PC-3 (cell line): ENCODE measurements around the gene DPYSL4. TPM values are rescaled to one million over a fixed set of nuclear protein-coding genes. Genes with fewer than 3 reads are reported as not detected.
A peak's percentile ranks its signal among the peaks of the same experiment; 100 is the strongest.

Experiments
- ATAC-seq: fragments of 200-7000 bp; cut with Tn5 transposase; 2 replicates; pipeline ENCODE4 v1.9.1; 2020; ENCODE audit warnings: mild to moderate bottlenecking, moderate library complexity
- BruUV-seq: library from RNA; stranded (reverse); fragments of 400-500 nt; replicated peaks from 2 replicates; lab custom pipeline; 2021; lab: Mats Ljungman, UMichigan
- CTCF ChIA-PET: fragments of 300-600 bp; sonication (Branson Sonifier 250); formaldehyde crosslinking; loops from one replicate; lab custom pipeline; 2022; ENCODE audit warnings: antibody characterized with exemption; lab: Charles Lee
- POLR2A ChIA-PET: fragments of 300-600 bp; sonication (Branson Sonifier 250); formaldehyde crosslinking; loops from one replicate; lab custom pipeline; 2022; ENCODE audit warnings: antibody characterized with exemption; ENCODE audit not compliant: unreplicated experiment; lab: Charles Lee
- DNase-seq: peaks from one replicate; pipeline ENCODE4 v3.0.0-alpha.2; 2015
- H2AFZ ChIP-seq: fragments of 300-600 bp; sonication (generic); 2 replicates; pipeline ENCODE4 v1.6.0; 2016; ENCODE audit warnings: antibody characterized with exemption, low read length
- H3F3A ChIP-seq: fragments of 300-600 bp; sonication (generic); one replicate; pipeline ENCODE4 v1.6.0; 2017; ENCODE audit warnings: antibody characterized with exemption, low read length, control low read depth, mild to moderate bottlenecking; ENCODE audit not compliant: unreplicated experiment
- H3K27ac ChIP-seq: fragments of 300-600 bp; sonication (generic); 2 replicates; pipeline ENCODE4 v1.5.1; 2016; ENCODE audit warnings: mild to moderate bottlenecking, low read length
- H3K27me3 ChIP-seq: fragments of 300-600 bp; sonication (generic); 2 replicates; pipeline ENCODE4 v1.6.1; 2016; ENCODE audit warnings: low read length, mixed read lengths
- H3K36me3 ChIP-seq: fragments of 300-600 bp; sonication (generic); 2 replicates; pipeline ENCODE4 v1.6.1; 2016; ENCODE audit warnings: low read depth, mixed run types, low read length, mixed read lengths
- H3K4me1 ChIP-seq: fragments of 300-600 bp; sonication (generic); 2 replicates; pipeline ENCODE4 v1.5.1; 2016; ENCODE audit warnings: low read length; ENCODE audit not compliant: insufficient read depth
- H3K4me2 ChIP-seq: fragments of 300-600 bp; sonication (generic); 2 replicates; pipeline ENCODE4 v1.6.0; 2016; ENCODE audit warnings: low read length
- H3K4me3 ChIP-seq: fragments of 300-600 bp; sonication (generic); 2 replicates; pipeline ENCODE4 v1.5.1; 2016; ENCODE audit warnings: mild to moderate bottlenecking, low read length, mixed read lengths
- H3K79me2 ChIP-seq: fragments of 300-600 bp; sonication (generic); 2 replicates; pipeline ENCODE4 v1.6.1; 2017; ENCODE audit warnings: low read length, mixed read lengths
- H3K9ac ChIP-seq: fragments of 300-600 bp; sonication (generic); 2 replicates; pipeline ENCODE4 v1.6.0; 2016; ENCODE audit warnings: mild to moderate bottlenecking, low read length
- H3K9me2 ChIP-seq: fragments of 300-600 bp; sonication (generic); replicated peaks from 2 replicates; pipeline ENCODE4 v1.6.1; 2016; ENCODE audit warnings: mixed run types, low read length, mixed read lengths
- H3K9me3 ChIP-seq: fragments of 300-600 bp; sonication (generic); 2 replicates; pipeline ENCODE4 v1.6.1; 2016; ENCODE audit warnings: low read length, mixed read lengths
- H4K20me1 ChIP-seq: fragments of 300-600 bp; sonication (generic); 2 replicates; pipeline ENCODE4 v1.6.1; 2016; ENCODE audit warnings: low read length, mixed read lengths
- CTCF ChIP-seq: fragments of 300-600 bp; sonication (generic); conservative IDR thresholded peaks from 2 replicates; pipeline ENCODE4 v1.5.1; 2017; ENCODE audit warnings: antibody characterized with exemption, low read depth, mild to moderate bottlenecking, low read length
- EZH2 ChIP-seq: fragments of 300-600 bp; sonication (generic); IDR thresholded peaks from one replicate; pipeline ENCODE4 v1.6.1; 2017; ENCODE audit warnings: antibody characterized with exemption, mild to moderate bottlenecking, low read length; ENCODE audit not compliant: unreplicated experiment
- EZH2phosphoT487 ChIP-seq: fragments of 300-600 bp; sonication (generic); IDR thresholded peaks from 2 replicates; pipeline ENCODE4 v1.6.1; 2018; ENCODE audit warnings: mild to moderate bottlenecking, antibody characterized with exemption, low read length, borderline replicate concordance
- intact Hi-C: fragments of 100-400 bp; cut with micrococcal nuclease; formaldehyde crosslinking; loops from 2 replicates; pipeline ENCODE4 v1.9.0; 2023
- total RNA-seq: library from RNA; depleted of rRNA; stranded (reverse); fragments of >200 nt; gene quantifications from 2 replicates; pipeline ENCODE4 v1.2.3, GENCODE V29; 2014

Gene DPYSL4
- total RNA-seq, 1 experiment from 2014 or later: 10.2 TPM

- H3K36me3 ChIP-seq: no peaks in the 10 kb centered on the region
- no peak overlapping the region for H2AFZ ChIP-seq
- no peaks in the 10 kb centered on the region for H3K9me2 ChIP-seq
- no peaks in the 10 kb centered on the region for H3F3A ChIP-seq
- no peaks in the 10 kb centered on the region for H4K20me1 ChIP-seq
- no peak overlapping the region for H3K4me2 ChIP-seq
- no peak for DNase-seq
- no peaks in the 10 kb centered on the region for H3K9me3 ChIP-seq
- no peak for TF ChIP-seq CTCF
- no peak for TF ChIP-seq EZH2phosphoT487
- no peak for TF ChIP-seq EZH2
- H3K4me1 ChIP-seq: no peaks in the 10 kb centered on the region
- CTCF ChIA-PET: no interaction called here
- BruUV-seq: no TSS peak
- H3K79me2 ChIP-seq: no peaks in the 10 kb centered on the region
- intact Hi-C loops: no loop called here
- no peak overlapping the region for H3K27ac ChIP-seq
- no peak overlapping the region for H3K4me3 ChIP-seq
- H3K27me3 ChIP-seq: no peaks in the 10 kb centered on the region
- POLR2A ChIA-PET: no interaction called here
- peak; percentile 33; the same call in 1 of the 2 replicates for ATAC-seq
- H3K9ac ChIP-seq: no peak overlapping the region
Observed at GRCh38 chr10:132193907-132194552, 7.3 kb downstream of the DPYSL4 start.

GRCh38 chr10:132194726-132195125, 8.0 kb downstream of the DPYSL4 start:
- Histone ChIP-seq H3F3A (no peaks in the 10 kb centered on the region), H3K4me1 (no peaks in the 10 kb centered on the region), H3K27ac (no peak overlapping the region), H3K27me3 (no peaks in the 10 kb centered on the region), H4K20me1 (no peaks in the 10 kb centered on the region), H3K9ac (no peak overlapping the region), H3K4me3 (no peak overlapping the region), H3K4me2 (no peak overlapping the region), H3K9me3 (no peaks in the 10 kb centered on the region), H3K9me2 (no peaks in the 10 kb centered on the region), H3K79me2 (no peaks in the 10 kb centered on the region), H2AFZ (no peak overlapping the region), H3K36me3 (no peaks in the 10 kb centered on the region)
- ATAC-seq (no peak), DNase-seq (no peak)
- ChIA-PET POLR2A (no interaction called here), CTCF (no interaction called here)
- BruUV-seq: no TSS peak
- intact Hi-C loops: no loop called here
- no peak for TF ChIP-seq EZH2phosphoT487
- no peak for TF ChIP-seq CTCF
- TF ChIP-seq EZH2: no peak

GRCh38 chr10:132195366-132196075, 8.8 kb downstream of the DPYSL4 start:
- no peaks in the 10 kb centered on the region for H3K79me2 ChIP-seq
- H2AFZ ChIP-seq: no peak overlapping the region
- no peaks in the 10 kb centered on the region for H3K4me1 ChIP-seq
- H3K4me2 ChIP-seq: no peak overlapping the region
- H3K9ac ChIP-seq: no peak overlapping the region
- TF ChIP-seq EZH2 (no peak), CTCF (no peak)
- no peak for ATAC-seq
- POLR2A ChIA-PET: no interaction called here
- no peaks in the 10 kb centered on the region for H3F3A ChIP-seq
- H3K9me3 ChIP-seq: no peaks in the 10 kb centered on the region
- no TSS peak for BruUV-seq
- DNase-seq: no peak
- H3K9me2 ChIP-seq: no peaks in the 10 kb centered on the region
- no peak overlapping the region for H3K27ac ChIP-seq
- no peaks in the 10 kb centered on the region for H3K36me3 ChIP-seq
- intact Hi-C loops: no loop called here
- no peaks in the 10 kb centered on the region for H3K27me3 ChIP-seq
- no peaks in the 10 kb centered on the region for H4K20me1 ChIP-seq
- CTCF ChIA-PET: no interaction called here
- no peak overlapping the region for H3K4me3 ChIP-seq
